Fibroblast of the aortic adventitia (primary cell): Measurements from ENCODE around the gene SBF2. TPM values are rescaled to one million over a fixed set of nuclear protein-coding genes. Genes with fewer than 3 reads are reported as not detected.
A peak's percentile ranks its signal among the peaks of the same experiment; 100 is the strongest.

Experiments
- DNase-seq: peaks from one replicate; pipeline ENCODE4 v3.0.0-alpha.2; 2010; ENCODE audit warnings: low read depth
- H3K4me3 ChIP-seq: 2 replicates; pipeline ENCODE4 v1.5.1; 2011; ENCODE audit warnings: low read depth, mild to moderate bottlenecking, control low read depth, low read length, moderate library complexity
- CTCF ChIP-seq: IDR thresholded peaks from 2 replicates; pipeline ENCODE4 v1.5.1; 2011; ENCODE audit warnings: mild to moderate bottlenecking, low read length, control low read depth, inconsistent platforms; ENCODE audit not compliant: insufficient read depth
- total RNA-seq: library from RNA; depleted of rRNA; stranded (reverse); fragments of >200 nt; gene quantifications from 2 replicates; pipeline ENCODE4 v1.2.3, GENCODE V29; 2012; ENCODE audit warnings: low replicate concordance

SBF2 gene
- total RNA-seq, 1 donor, result 65.3 TPM

- no peak overlapping the region for H3K4me3 ChIP-seq
- no peak for TF ChIP-seq CTCF
- DNase-seq, result no peak
These were observed 371.2 kb downstream of the SBF2 start for GRCh38 chr11:9922806-9923205.

GRCh38 chr11:9916480-9916879 lies 377.5 kb downstream of the SBF2 start:
- DNase-seq, result no peak
- TF ChIP-seq CTCF, result no peak
- H3K4me3 ChIP-seq, result no peak overlapping the region

- no peak for TF ChIP-seq CTCF
- peak; percentile 33 for DNase-seq
- H3K4me3 ChIP-seq, result no peak overlapping the region
These were observed 380.0 kb downstream of the SBF2 start for GRCh38 chr11:9914064-9914463.

GRCh38 chr11:9905960-9906791 lies 387.8 kb downstream of the SBF2 start:
- DNase-seq, result peak; percentile 94
- no peak overlapping the region for H3K4me3 ChIP-seq
- TF ChIP-seq CTCF, result no peak

- H3K4me3 ChIP-seq, result no peak overlapping the region
- no peak for TF ChIP-seq CTCF
- no peak for DNase-seq
These were observed 388.5 kb downstream of the SBF2 start for GRCh38 chr11:9905501-9905951.

GRCh38 chr11:9903579-9903978 lies 390.4 kb downstream of the SBF2 start:
- TF ChIP-seq CTCF, result no peak
- DNase-seq, result no peak
- H3K4me3 ChIP-seq, result no peak overlapping the region
